ENCODE results near the gene CAMK4.

The CAMK4 gene

DNA sequence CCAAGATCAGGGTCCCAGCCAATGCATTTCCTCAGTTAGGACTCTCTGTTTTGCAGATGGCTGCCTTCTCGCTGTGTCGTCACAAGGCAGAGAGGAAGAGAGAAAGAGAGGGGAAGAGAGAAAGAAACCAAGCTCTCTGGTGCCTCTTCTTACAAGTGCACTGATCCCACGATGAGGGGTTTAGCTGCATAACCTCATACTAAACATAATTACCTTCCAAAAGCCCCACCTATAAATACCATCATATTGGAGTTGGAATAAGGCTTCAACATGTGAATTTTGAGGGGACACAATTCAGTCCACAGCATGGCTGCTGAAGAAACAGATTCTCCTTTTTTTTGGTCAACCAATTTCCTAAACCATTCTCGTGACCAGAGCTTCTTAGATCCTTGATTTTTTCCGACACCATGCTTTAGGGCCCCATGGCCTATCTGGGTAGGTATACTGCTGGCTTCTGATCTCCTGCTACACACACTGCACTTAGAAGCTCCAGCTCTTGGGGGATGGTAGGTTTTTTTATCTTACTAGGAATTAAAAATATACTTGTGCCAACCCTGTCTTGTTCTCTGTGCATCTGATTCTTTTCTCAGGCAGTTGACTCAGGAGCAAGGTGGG, 5.1 kb downstream of the CAMK4 start:
- no peak for DNase-seq (ENCODE audit: low spot score)

DNA sequence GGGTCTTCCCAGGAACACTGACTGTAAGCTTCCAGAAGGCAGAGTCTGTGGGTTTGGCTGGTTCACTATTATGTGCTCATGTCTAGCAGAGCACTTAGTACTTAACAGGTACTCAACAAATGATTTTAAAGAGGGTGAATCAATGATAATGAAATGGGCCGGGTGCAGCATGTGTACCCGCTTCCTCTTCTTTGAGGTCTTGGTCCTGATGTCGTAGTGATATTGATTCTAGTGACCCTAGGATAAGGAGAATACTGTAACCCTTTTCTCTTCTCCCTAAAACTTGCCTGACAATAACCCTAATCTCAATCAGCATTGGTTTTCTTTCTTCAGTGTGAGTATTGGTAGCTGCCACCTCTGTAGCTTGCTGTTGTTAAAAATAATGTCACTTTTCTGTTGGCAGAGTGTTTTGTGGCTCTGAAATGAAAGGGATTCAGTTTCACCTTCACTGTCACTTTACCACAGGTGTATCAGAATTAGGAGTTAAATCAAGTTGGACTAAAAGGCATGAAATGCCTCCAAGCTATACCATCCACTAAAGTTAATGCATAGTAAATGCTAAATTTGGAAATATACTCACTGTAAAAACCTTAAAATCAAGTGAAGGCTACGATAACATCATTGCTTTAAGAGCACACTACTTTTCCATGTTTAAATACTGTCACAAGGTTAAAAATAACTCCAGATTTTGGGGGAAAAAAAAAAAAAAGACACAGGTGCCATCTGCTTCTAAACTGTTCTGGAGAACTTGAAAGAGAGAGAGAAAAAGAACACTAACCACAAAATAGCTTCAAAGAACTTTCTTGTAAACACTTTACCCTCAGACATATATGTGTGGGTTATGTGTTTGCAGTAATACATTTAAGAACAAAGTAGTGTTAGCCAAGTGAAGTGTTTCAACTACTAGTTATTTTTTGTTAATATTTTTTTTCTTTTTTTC, 6.0 kb downstream of the CAMK4 start:
- no peak for DNase-seq (ENCODE audit: low spot score)

DNA sequence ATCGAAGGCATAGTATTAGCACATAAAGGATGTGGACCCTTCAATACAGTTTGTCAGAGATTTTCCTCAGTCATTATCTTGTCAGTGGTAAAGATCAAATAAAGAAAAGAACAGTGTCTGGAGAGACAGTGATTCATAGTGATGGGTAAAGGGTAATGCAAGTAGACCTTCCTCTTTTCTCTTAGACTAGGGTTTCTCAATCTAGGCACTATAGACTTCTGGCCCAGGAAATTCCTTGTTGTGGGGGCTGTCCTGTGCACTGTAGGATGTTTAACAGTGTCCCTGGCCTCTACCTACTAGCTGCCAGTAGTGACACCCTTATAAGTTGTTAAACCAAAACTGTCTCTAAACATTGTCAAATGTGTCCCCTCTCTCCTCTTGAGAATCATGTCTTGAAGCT, 6.9 kb downstream of the CAMK4 start:
- no peak for DNase-seq (ENCODE audit: low spot score)

DNA sequence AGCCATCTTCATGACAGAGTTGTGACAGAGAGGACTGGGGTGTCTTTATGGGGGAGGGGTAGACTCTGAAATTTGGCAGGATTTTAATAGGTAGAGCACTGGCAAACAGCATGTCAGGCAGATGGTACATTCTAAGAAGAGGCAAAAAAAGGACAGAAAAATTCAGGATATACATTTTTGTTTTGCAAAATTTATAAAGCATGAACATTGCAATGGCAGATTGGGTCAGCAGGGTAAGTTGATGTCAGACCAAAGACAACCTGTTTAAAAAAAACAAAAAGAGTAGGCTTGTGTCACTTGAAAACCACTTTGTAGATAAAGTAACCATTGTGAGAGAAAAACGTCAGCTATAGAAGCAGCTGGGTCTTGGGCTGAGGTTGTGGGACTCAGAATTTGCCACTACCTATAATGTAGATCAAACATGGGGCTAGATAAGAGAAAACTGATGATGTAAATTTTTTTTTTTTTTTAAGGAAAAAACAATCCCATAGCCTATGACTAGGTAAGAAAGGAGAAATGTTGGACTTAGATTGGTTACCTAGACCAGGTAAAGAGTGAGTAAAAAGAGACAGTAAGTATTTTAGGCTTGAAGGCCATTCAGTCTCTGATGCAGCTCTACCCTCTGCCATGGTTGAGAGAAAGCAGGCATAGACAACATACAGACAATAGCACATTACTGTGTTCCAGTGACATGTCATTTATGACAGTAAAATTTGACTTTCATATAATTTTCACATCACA, 8.3 kb downstream of the CAMK4 start:
- no peak for DNase-seq (ENCODE audit: low spot score)

DNA sequence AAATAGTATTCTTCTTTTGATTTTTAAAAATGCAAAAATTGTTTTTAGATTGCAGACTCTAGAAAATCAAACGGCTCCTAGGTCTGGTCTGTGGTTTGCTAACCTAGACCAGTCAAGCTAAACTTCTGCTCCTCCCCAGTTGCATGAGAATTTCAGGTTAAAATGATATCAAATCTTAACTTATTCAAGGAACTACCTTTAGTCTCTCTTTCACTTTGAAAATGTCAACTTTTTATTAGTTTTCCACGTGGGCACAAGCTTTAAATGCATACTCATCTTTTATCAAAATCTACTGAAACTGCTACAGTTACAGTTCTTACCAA, 8.8 kb downstream of the CAMK4 start:
- DNase-seq (ENCODE audit: low spot score): no peak

DNA sequence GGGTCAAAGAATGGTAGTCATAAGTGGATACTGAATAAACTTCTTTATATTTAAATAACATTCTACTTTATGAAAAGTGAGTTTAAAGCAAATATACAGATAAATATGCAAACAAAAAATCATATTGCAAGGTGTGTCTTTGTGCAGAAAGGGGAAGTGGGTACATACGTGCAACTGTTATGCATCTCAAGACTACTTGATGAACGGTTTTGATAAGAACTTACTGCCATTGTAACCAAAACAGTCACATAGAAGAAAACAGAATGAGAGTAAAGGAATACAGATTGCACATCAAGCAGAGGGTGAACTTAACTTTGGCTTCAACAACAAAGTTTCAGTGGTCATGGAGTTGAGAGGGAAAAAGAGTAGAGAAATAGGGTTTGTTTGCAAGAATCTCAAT, 9.9 kb downstream of the CAMK4 start:
- no peak for DNase-seq (ENCODE audit: low spot score)

DNA sequence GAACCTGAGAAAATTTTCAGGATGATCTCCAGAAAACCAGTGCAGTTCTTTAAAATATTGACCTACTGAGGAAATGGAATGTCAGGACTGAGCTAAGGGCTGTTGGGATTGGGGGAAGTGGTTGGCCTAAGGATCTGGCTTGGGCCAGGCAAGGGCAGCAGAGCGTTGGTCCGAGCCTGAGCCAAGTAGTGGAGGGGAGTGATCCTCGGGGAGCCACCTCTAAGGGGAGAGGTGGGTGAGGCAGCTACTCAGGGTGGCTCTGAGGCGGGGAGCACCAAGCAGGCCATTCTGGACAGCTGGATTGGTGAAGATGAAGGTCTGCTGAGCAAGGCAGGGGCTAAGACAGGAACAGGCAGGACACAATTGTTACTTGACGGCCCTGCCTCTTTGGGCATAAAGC, 11.5 kb downstream of the CAMK4 start:
- no peak for DNase-seq (ENCODE audit: low spot score)

DNA sequence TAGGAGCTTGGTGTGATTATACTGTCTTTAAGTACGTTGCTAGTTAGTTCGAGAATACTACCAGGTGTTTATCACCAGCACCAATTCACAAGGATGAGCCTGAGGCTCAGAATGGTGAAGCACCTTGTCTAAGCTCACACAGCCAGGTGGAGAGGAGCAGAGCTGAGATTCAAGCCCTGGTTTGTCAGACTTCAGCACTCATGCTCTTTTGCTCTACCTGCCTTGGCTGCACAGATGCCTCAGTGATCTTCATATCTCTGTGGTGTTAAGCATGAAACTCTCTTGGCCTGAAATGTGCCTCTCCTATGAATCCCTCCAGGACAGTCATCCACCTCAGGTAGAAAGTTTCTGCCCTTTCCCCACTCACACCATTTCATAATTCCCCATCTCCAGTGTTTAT, 12.2 kb downstream of the CAMK4 start:
- DNase-seq (ENCODE audit: low spot score): no peak

DNA sequence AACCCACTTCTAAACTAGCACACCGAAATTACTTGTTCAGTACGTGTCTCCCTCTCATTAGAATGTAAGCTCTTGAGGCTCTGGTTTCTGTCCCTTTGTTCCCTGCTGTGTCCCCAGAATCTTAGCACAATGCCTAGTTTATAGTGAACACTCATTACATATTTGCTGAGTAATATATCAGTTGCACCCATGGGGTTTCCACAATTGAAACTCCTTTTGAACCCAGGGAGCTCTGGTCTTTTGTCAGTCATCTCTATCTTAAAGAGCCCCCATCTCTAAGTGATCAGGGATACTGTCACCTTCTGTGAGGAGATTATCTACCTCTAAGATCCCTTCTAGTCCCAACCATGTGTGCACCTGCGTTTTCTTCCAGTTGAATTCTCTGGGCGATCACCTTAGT, 12.8 kb downstream of the CAMK4 start:
- no peak for DNase-seq (ENCODE audit: low spot score)

DNA sequence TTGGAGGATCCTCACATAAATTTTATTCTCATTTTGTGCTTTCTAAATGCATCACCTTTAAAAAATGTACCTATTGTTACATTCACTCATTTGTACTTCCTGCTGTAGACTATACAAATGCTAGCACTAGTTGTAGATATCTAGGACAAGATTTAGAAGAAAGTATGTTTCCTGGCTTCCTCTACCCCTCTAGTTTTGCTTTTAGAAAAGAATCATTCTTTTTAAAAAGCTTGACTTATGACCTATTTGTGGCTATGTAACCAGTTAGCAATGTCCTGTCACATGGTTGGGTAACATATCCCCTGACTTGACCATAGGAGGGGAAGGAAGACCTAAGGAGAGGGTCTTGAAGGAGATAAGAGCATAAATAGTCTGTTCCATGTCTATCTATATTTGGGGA, 13.3 kb downstream of the CAMK4 start:
- no peak for DNase-seq (ENCODE audit: low spot score)

DNA sequence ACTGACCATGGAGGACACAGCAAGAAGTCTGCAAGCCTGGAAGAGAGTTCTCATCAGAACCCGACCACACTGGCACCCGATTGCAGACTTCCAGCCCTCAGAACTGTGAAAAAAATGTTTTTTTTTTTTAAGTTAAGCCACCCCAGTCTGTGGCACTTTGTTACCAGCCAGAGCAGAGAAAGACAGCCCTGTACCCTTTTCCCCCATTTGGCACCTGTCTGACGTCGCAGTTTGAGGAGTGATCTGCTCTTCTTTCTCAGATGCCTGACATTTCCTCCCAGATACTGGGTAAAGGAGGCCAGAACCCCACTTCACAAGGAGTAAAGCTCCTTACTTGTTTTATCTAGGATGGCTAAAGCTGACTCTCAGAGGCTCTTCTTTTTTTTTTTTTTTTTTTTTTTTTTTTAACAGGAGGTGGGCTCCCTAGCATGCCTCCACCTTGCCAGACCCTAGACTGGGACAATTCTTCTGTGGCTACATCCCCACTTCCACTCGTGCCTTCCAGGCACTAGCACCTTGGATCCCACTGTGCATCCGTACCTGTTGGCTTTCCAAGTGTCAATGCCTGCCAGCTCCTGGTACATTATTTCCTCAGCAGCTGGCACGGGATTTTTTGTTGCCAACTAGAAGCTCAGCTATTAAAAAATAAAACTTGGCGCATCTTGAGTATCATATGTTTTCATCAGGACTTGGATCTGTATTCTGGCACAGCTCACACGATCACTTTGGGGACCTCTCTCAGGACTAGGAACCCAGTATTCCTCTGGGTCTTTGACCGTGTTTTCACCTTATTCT, 14.4 kb downstream of the CAMK4 start:
- DNase-seq (ENCODE audit: low spot score): no peak

DNA sequence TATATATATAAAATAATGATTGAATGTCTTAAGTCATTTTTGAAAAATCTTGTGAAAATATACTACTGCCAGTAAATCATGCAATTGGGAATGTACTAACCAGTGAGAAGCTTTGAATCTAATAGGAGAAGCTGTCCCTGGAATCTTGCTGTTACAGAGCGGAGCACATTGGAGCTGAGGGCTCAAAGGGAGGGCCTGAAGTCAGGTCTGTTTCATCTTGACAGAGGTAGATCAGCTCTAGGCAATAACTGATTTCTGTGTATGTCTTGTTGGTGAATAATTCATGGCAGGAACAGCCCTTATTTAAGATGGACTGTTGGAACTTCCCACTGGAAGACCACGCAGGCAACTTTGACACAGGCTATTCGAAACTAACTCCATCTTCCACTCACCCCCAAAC, 17.5 kb downstream of the CAMK4 start:
- no peak for DNase-seq (ENCODE audit: low spot score)

DNA sequence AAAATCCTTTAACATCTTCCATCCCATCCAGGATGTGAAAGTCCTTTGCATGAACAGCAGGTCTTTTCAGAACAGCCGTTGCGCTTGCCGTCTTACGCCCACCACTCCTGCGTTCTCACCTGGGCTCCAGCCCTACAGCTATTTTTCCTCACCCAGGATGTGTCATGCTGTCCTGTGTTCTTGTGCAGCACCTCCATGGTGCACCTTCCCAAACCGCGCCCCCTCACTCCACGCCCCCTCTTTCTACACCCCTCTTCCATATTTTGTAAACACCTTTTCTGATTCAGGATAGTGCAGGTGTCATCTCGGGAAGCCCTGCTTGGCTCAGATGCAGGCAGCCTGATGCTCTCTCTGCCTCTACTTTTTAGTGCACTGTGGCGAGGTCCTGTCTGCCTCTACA, 18.4 kb downstream of the CAMK4 start:
- DNase-seq (ENCODE audit: low spot score): no peak

DNA sequence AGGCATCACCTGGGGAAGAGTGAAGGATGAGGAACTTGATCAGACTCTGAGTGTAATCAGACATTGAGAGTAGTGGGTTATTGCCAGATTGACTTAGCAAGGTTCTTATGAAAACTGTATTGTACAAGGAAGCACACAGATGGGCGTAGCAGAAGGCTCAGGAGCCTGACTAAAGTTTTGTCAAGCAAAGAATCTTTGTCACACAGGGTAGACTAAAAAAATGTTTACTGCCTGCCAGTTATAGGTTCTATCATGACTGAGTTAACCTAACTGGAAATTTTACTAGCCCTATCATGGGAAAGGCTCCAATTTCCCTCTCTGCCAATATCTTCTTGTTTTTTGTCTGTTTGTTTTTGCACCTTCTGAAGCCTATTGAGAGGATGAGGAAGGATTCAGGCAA, 19.1 kb downstream of the CAMK4 start:
- DNase-seq (ENCODE audit: low spot score): no peak

DNA sequence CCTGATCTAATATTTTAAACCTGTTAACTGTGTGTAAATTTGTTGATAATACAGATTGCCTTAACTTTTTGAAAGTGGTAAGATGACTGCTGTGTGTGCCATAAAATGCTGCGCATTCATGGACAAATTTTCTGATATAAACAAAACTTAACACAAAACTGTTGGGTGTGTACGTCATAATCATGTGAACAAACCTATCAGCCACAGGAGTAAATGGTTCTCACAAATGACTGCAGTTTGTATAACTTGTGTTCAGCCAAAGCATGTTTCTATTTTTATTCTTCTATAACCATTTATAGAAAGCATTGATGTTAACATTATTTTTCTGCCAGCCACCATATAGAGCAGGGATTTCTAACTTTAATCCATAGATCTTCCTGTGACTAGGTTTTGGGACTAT, 21.5 kb downstream of the CAMK4 start:
- DNase-seq (ENCODE audit: low spot score): no peak

DNA sequence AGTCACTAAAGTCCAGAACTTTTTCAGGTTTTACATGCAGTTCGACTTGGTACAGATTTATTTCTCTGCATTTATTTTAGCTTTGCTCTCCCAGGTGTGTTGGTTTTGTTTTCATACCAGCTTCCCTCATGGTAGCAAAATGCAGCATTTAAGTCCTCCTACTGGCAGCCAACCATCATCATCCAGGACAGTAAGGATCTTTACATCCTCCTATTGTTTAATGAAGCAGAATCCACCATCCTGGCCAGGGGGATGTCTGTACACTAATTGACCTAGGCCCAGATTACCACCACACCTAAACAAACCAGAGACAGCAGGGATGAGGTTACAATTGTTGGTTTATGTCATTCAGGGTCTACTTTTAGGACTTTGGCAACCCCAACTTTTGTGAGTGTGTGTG, 22.3 kb downstream of the CAMK4 start:
- DNase-seq (ENCODE audit: low spot score): no peak

DNA sequence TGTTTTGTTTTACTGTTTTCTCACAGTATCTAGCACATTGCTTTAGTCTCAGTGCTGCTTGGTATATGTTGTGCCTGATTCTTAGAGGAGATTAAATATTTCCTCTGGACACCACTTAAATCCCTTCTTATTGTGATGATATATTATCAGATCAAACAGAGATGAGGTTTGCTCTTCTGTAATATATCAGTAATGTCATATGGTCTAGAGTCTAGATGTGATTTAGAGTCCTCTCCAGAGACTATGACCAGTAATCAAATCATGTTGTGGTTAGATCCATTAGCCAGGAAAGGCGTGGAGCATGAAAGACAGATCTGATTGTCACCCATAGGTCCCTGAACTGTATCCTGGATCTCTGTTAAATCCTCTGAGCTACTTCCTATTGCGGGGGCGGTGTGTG, 24.4 kb downstream of the CAMK4 start:
- no peak for DNase-seq (ENCODE audit: low spot score)

DNA sequence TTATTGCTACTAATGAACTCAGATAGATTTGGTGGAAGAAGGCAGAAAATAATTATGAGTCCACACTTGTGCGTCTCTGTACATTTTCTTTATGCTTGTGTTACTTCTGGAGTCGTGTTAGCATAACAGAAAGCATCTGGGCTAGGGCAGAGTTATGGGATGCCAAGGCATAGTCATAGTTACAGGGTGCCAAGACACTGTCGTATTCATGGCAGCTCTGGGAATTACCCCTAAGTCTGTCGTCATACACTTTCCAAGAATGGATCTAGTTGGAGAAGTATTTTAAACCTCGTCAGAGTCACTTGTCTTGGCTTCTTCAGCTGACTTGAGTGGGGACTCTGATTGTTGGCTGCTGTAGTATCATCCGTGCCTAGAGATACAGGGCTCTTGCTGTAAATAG, 27.7 kb downstream of the CAMK4 start:
- DNase-seq (ENCODE audit: low spot score): no peak

DNA sequence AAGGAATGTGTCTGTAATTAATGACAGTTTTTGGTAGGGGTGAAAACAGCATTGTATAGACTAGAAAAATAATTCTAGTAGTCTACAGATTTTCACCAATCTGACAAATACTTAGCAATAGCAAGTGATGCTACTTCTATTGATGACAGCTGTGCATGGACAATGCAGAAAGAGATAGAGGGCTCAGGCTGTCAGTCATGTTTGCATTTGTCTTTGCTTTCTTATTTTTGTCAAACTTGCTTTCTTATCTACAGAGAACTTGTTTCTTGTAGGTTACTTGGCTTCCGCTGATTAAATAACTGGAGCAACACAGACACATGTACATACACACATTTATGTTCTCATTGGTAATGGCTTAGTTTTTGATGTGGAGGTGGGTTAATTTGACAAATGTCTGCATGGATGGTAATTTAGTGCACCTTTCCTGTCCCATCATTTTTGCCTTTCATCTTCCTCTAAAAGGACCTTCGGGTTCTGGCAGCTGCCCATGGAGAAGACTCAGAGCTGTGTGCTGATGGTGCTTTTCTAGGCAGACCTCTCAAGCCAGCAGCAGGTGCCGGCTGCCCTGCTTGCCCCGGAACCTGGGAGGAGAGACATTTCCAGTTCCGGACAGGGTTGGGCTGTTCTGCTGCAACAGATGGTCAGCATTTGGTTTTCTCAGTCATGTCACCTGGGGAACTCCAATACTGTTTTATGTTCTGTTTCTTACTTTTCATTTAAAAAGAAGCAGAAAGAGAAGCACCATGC, 28.8 kb downstream of the CAMK4 start:
- no peak for DNase-seq (ENCODE audit: low spot score)

DNA sequence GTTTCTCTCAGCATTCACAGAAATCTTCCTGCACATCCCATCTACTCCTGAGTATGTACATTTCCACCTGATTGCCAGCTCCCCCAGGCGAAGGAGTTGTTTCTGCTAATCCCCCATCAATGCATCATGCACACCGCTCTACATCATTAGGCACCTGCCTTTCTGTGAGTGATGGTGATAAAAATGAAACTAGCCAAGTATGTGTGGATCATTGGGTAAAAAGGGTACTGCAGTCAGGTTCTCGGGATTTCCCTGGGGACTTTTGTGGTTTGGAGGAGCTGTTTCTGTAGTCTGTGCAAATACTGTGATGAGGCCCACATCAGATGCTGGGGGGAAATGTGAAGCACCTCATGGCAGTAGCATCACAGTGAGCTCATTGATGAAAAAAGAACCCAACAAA, 30.4 kb downstream of the CAMK4 start:
- no peak for DNase-seq (ENCODE audit: low spot score)

DNA sequence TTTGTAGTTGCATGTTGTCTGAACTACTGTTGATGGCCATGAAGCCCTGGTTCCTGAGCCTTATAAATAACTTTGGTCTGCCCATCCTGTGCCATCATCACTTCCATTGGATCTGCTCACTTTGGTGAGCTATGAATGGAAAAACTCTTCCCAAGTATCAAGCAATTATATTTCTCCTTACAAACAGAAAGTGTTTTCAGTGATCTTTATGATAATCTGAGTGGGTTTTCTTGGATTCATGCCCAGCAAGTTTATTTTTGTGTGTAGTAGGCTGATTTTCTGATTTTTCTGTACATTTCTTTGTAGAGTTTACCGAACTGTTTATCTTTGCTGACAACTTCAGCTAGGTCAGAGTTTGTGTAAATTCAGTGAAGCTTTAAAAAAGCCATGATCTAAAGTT, 31.0 kb downstream of the CAMK4 start:
- DNase-seq (ENCODE audit: low spot score): no peak

DNA sequence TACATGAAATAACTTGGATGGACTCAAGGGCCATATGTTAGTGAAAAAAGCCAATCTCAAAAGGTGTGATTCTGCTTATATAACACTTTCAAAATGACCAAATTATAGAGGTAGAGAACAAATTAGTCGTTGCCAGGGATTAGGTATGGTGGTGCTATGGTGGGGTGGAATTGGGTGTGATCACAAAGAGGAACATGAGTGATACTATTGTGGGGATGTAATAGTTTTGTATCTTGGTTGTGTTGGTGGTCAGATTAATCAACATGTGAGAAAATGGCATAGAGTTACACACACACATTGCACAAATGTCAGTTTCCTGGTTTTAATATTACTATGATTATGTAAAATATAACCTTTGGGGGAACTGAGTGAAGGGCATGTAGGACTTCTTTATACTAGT, 31.9 kb downstream of the CAMK4 start:
- no peak for DNase-seq (ENCODE audit: low spot score)

Data from RKO (cell line).